ENCODE measurements around the gene LDLRAD2. TPM values are rescaled to one million over a fixed set of nuclear protein-coding genes. Genes with fewer than 3 reads are reported as not detected.

LDLRAD2 gene
- total RNA-seq, 4 donors from 2014 or later, result 0.38 to 3.3 (median 0.80) TPM; not detected in 1

DNA sequence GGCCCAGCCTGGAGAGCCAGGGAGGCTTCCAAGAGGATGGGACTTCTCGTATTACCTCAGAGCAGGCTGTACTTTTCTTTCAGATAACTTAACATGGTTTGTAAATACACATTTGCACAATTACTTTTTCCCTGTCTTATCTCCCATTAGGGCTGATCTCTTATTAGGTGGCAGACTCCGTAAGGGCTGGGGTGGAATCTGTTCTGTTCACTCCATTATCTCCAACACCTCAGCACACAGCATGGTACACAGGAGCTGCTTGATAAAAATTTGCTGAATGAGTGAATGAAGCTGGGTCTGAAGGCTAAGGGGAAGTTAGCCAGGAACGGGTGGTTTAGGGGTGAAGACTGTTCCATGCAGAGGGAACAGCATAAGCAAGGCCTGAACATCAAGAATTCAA lies 48.9 kb downstream of the LDLRAD2 start:
- Histone ChIP-seq H3K4me3 (no peak overlapping the region), H3K4me1 (no peaks in the 10 kb centered on the region), H3K36me3 (peaks cover 0 to 83% (median 0%) of the 10 kb centered on the region in 3 donors), H3K27ac (peak overlapping the region in 1 of 4 donors; percentile 22), H3K27me3 (no peaks in the 10 kb centered on the region), H3K9me3 (no peaks in the 10 kb centered on the region)
- TF ChIP-seq POLR2A (IDR thresholded peaks at IDR 0.05) (no peak), CTCF (IDR thresholded peaks at IDR 0.05) (no peak)
- DNase-seq, result no peak

GRCh38 chr1:21861602-21862429 lies 49.8 kb downstream of the LDLRAD2 start:
- no peaks in the 10 kb centered on the region for H3K27me3 ChIP-seq
- peak overlapping the region in 2 of 4 donors; percentile 22 to 30 for H3K27ac ChIP-seq
- TF ChIP-seq POLR2A (IDR thresholded peaks at IDR 0.05), result no peak
- TF ChIP-seq CTCF (IDR thresholded peaks at IDR 0.05), result no peak
- H3K36me3 ChIP-seq, result peaks cover 0 to 74% (median 0%) of the 10 kb centered on the region in 3 donors
- H3K4me3 ChIP-seq, result no peak overlapping the region
- H3K4me1 ChIP-seq, result no peaks in the 10 kb centered on the region
- no peaks in the 10 kb centered on the region for H3K9me3 ChIP-seq
- DNase-seq, result peak in 1 of 3 donors; percentile 66

GRCh38 chr1:21863981-21864380 lies 51.9 kb downstream of the LDLRAD2 start:
- no peaks in the 10 kb centered on the region for H3K9me3 ChIP-seq
- no peaks in the 10 kb centered on the region for H3K27me3 ChIP-seq
- peaks cover 0 to 53% (median 0%) of the 10 kb centered on the region in 3 donors for H3K36me3 ChIP-seq
- TF ChIP-seq CTCF (IDR thresholded peaks at IDR 0.05), result no peak
- no peak for TF ChIP-seq POLR2A (IDR thresholded peaks at IDR 0.05)
- DNase-seq, result no peak
- no peaks in the 10 kb centered on the region for H3K4me1 ChIP-seq
- peak overlapping the region in 1 of 4 donors; percentile 10 for H3K27ac ChIP-seq
- no peak overlapping the region for H3K4me3 ChIP-seq

DNA sequence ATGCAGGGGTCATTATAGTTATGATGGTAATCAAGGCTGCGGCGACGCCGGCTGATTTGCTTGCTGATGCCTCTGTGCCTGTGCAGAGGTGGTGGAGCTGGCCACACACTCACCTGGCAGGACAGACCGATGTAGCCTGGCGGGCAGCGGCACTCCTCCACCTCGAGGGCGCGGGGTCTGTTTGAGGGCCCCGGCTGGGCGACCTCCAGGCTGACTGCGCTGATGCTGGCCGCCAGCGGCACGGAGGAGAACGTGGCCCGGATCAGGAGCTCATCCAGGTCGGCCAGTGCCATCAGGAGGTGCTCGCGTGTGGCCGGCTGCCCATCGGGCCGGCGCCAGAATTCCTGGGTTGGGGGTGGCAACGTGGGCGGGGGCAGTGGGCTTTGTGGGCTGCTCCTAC lies 52.7 kb downstream of the LDLRAD2 start:
- peak overlapping the region in 2 of 4 donors; percentile 46 to 70 for H3K27ac ChIP-seq
- H3K9me3 ChIP-seq, result no peaks in the 10 kb centered on the region
- TF ChIP-seq POLR2A (IDR thresholded peaks at IDR 0.05) (no peak), CTCF (IDR thresholded peaks at IDR 0.05) (no peak)
- no peaks in the 10 kb centered on the region for H3K27me3 ChIP-seq
- H3K36me3 ChIP-seq, result peaks cover 0 to 46% (median 0%) of the 10 kb centered on the region in 3 donors
- peaks cover 0 to 5% (median 0%) of the 10 kb centered on the region in 4 donors for H3K4me1 ChIP-seq
- DNase-seq, result no peak
- no peak overlapping the region for H3K4me3 ChIP-seq

GRCh38 chr1:21865609-21865942 lies 53.5 kb downstream of the LDLRAD2 start:
- Histone ChIP-seq H3K4me3 (no peak overlapping the region), H3K27ac (peak overlapping the region; percentile 22 to 70 (median 51)), H3K27me3 (no peaks in the 10 kb centered on the region), H3K36me3 (peaks cover 0 to 37% (median 0%) of the 10 kb centered on the region in 3 donors), H3K4me1 (peaks cover 0 to 14% (median 0%) of the 10 kb centered on the region in 4 donors), H3K9me3 (no peaks in the 10 kb centered on the region)
- peak in 2 of 3 donors; percentile 68 to 75 for DNase-seq
- TF ChIP-seq CTCF (IDR thresholded peaks at IDR 0.05) (no peak), POLR2A (IDR thresholded peaks at IDR 0.05) (no peak)

All from Peyer's patch (tissue), 4 donors.